ENCODE measurements around the gene P2RY12.

P2RY12 gene

DNA sequence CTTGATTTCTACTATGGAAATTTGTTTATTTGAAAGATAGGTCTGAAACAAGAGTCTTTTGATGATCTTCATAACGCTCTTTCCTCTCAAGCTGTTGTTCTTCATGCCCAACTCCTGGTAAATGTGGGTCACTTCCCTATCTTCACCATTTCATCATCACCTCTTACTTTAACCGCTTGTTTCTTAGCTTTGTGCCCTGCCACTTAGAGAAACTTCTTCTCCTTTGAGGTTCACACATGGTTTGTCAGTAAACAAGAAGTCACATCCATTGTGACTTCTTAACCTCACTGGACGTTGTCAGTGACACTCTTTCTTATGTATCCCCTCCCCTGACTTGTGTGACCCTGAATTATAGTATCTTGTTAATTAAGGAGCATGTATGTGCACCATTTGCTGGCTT lies 38.3 kb downstream of the P2RY12 start:
- no peak for DNase-seq (ENCODE audit: low spot score)

DNA sequence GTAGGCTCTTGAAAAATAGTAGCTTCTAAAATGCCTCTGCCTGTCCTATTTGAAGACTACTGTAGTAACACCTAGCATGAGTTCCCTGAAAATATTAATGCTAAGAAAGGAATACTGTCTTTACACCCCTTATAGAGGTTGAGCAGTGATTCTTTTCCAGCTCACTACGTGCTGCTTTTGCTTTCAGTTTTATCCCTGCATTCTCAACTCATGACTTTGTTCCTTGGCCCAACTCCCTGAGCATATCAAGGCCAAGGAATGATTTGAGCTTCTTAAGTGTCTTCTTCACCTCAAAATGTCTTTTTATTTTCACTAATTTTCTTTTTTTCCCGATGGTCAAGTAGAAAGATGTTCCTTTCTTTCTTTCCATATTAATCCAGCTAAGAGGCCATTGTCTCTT lies 38.7 kb downstream of the P2RY12 start:
- no peak for DNase-seq (ENCODE audit: low spot score)

DNA sequence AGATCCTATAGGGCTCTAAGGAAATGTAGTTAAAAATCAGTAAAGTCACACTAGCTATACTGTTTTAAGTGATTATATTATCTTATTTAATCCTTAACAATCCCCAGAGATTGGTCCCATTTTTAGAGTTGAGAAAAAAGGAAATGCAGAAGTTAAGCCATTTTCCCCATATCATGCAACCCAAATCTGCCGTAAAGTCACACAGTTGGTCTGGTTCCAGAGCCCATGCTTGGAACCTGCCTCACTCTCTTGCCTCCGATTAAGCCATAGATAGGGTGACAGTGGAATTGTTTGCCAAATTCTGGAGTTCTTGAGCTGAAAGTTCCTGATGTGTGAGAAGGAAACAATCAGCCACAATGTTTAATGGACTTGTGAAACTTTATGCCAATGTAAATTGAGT lies 52.9 kb downstream of the P2RY12 start:
- DNase-seq (ENCODE audit: low spot score), result no peak

DNA sequence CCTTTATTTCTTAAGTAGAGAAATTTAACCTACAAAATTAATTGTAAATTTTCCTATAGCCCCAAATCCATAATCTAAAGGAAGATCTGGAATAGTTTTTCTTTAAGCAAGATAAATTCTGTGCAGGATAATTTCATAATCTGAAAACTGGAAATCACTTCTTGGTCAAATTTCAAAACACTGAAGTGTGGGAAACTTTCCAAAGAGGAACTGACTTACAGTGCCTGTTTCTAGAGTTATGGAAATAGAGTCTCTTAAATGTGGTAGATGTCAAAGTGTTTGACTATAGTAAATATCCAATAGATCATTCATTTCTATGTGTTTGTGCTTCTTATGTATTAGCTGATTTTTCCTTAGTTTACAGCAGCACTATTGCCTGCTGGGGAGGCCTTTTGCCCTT lies 53.7 kb downstream of the P2RY12 start:
- no peak for DNase-seq (ENCODE audit: low spot score)

DNA sequence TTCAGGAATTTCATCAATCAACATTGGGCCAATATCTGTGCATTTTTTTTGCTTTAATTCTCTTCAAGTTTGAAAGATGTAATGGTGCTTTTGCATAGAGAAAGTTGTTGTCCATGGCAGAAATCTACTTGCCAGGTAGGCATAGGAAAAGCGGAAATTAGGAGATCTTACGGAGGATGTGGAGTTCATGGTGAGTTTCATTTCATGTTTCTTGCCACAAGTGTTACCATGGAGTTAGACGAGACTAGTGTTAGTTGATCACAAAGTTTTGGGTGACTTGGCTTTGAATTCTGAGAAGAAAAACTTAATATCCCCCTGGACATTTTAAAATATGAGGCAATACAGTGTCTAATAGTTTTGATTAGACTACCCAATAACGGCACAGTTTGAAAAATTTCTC lies 54.2 kb downstream of the P2RY12 start:
- no peak for DNase-seq (ENCODE audit: low spot score)

DNA sequence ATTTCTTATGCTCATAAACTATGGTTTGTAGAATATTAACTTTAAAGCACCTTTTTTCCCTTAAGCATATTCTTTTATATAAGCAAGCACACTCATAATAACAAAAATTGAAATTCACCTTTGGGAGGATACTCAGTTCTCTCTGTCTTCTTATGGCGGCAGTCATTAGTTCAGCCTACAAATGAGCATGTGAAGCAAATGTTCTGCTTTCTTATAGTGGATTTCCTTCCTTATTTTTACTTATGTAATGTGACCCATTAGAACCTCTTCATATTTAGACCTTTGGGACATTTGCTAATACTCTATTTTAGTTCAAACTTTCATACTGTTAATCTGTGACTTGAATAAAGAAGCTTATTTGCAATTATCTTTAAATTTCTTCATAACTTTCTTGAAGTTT lies 55.2 kb downstream of the P2RY12 start, which contains the start of gene P2RY13:
P2RY13 (minus strand) TSS at position 187 of the 400 bp plus-strand sequence; CDS start at position 166, 21 bp downstream.
- DNase-seq (ENCODE audit: low spot score), result no peak

DNA sequence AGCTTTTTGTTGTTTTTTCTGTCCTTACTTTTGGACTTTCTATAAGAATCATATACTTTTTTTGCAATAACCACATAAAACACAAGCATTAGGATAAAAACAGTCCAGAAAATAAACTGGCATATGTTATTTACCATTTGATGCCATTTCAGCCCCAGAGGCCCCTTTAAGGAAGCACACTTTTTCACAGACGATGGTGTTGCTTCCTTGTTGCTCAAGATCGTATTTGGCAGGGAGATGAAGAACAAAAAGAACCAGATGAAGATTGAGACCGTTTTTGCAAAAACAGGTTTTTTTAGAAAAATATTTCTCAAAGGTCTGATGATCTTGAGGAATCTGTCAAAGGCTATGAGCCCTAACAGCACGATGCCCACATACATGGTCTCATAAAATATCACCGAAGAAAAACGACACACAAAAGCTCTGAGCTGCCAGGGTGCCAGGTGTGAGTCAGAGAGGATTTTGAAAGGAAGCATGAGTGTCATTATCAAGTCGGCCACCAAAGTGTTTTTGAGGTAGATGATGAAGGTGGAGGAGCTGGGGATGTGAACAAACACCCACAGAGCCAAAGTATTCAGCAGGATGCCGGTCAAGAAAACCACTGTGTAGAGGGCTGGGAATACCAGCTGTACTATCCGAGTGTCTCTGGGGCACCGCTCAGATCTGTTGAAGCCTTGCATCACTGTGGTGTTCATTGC lies 56.1 kb downstream of the P2RY12 start:
- no peak for DNase-seq (ENCODE audit: low spot score)

DNA sequence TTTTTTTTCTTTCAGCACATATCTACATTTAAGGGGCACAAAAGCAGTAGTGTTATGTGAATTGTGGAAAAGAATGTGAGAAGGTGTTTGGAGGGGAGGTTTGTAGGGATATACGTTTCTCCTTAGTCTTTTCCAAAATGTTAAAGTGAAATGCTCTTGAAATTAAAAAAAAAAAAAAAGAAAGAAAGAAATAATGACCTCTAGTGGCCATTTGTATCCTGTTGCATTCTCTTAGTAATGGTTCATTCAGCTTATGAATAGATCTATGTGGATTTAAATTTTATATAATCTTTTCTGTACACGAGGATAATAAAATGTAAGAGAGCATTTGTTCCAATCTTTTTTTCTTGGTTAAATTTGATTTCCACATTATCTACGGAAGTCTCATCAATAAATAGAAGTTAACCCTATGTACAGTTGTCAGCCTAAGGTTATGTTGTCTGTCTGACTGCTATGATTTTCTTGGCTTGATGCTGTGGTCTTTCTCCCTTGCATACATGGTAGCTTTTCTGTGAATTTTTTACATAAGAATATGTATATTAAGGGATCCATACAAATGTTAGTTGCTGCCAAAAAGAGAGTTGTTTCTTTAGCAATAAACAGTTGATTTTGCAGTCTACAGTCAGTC lies 56.9 kb downstream of the P2RY12 start:
- DNase-seq (ENCODE audit: low spot score), result no peak

DNA sequence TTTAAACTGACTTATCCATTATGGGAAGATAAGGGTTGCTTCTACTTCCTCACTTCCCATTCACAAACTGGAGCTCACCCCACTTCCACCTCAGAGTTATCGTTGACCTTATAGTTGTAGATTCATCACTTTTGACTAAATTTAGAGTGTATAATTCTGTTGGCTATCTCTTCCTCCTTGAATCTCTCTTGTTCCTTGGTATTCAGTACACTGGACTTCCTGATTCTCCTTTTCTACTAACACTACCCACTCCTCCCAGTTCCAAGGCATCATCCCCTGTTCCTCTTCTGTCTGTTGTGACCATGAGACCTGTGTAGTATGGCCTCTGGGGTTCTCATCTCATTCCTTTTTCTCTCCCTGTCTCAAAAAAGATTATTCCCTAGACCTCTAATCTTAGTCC lies 62.0 kb downstream of the P2RY12 start:
- DNase-seq (ENCODE audit: low spot score), result no peak

DNA sequence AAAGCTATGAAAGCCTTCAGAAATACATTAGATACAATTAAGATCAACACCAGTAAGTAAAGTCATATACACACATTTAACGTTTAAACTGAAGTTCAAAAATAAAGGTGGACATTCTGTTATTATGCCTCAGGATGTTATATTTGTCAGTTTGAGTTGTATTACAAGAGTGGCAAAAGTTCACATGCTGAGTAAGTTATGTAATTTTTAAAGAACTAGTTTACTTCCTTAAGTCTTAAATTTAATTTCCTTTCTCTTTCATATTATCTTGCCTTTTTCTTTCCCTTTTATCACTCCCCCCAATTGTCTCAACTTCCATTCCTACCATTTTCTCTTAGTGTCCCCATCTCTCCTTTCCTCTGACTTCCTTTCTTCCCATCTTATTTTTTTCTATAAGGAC lies 63.0 kb downstream of the P2RY12 start:
- DNase-seq (ENCODE audit: low spot score), result no peak

DNA sequence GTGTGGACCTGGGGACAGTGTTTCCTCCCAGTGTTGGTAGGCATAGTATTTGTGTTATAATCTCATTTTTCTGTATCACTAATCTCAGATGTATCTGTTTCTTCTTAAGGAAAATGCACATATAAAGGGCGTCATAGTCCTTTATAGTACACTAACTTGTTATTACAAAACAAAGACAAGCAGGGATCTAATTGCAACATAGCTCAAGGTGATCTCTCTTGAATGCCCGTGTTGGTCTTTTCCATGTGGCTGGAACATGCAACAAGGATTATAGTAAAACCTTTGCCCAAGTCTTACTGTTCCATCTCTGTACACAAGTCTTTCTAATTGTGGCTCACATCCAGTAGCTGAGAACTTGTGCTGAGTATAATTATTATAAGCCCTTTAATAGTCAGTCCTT lies 64.4 kb downstream of the P2RY12 start:
- DNase-seq (ENCODE audit: low spot score), result no peak

DNA sequence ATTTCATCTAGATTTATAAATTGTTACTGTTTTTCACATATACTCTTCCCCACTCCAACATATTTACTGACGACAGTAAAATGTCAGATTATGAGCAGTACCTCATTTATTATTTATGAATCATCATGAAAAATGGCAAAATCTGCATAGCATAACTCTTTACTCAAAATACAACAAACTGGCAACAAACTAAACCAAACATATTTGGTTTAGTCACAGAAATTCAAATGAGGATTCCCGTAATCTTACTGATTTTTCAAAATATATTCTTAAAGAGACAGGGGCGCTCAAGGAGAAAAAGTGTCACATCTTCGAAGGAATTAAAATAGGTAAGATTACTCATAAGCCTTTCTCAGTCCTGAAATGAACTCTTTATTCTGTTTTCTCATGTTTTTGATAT lies 64.9 kb downstream of the P2RY12 start:
- DNase-seq (ENCODE audit: low spot score), result no peak

DNA sequence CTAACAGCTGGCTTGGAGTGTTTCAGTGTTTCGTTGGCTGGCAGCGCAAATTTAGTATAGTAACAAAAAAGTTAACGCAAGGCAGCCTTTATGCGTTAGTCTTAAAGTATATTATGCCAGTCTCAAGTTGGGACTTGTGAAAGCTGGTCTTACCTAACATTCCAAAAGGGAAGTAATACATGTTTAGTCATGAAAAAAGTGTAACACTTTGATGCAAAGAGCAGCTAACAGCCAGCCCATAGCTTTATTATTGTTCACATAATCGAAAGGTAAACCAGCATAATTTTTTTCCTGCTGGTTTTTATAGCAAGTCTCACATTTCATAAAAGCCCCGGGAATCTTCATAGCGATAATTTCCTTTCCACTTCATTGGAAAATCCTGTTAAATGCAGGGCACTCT lies 65.6 kb downstream of the P2RY12 start:
- no peak for DNase-seq (ENCODE audit: low spot score)

DNA sequence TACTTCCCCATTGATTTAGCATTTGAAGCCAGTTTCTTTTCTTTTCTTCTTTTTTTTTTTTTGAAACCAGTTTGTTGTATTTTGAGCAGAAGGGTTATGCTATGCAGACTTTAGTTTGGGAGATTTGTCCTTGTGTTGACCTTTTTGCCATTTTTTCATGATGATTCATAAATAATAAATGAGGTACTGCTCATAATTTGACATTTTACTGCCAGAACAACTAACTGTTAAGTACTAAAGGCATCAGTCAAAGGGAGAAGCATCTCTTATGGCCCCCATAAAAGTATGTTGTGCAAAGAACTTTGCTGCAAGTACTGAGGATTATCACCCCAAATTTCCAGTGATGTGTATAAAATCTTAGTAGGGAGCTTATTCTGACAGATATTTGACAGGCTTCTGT lies 66.2 kb downstream of the P2RY12 start:
- DNase-seq (ENCODE audit: low spot score), result no peak

DNA sequence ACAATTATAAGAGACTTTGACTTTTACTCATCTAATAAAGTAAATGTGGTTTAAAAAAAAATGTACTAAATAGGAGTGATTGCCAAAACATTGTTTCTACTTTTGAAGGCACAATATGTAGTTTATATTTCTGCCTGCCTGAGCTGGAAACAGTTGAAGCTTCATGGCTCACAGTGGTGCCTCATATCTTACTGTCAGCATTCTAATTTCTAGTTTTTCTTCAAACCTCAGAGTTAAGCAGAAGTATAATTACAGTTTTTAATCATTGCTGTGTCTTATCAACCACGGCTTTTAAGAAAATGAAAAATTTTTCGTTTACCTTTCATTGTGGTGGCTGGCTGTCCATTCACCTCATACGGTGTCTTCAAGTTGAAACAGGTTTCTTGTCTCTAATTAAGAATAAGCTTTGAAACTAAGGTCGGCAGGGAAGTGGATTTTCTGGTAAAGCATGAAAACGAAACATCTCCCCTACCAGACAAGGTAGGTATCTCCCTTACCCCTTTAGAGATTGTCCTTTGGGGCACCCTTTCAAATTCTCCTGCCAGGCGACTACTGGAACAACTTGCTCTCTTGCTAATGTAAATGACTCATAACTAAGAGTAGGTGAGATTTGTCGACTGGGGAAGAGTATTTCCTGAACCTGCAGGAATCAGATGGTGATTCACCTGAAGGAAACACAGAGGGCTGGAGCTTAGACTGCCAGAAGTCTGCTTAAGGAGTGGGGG lies 68.1 kb downstream of the P2RY12 start, which contains the start of gene GPR87:
GPR87 (minus strand) TSS at position 554 of the 725 bp plus-strand sequence. CDS start 16,720 bp downstream, outside the sequence.
- DNase-seq (ENCODE audit: low spot score), result no peak

DNA sequence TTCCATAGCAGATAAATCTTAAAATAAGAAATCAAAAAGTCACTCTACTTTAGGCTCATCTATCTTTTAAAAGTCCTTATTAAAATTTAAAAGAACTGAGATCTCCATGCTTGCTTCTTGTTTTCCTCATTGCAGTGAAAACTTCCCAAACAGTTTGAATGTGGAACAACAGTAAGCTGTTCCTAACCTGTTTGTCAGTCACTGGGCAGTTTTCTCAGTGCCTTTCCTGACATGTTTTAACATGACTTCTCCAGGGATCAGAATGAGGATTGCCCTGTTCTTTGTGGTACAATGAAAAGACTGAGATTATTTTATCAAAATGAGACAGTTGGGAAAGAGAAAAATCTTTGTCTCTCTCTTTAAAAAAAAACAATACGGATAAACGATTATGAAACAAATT lies 68.7 kb downstream of the P2RY12 start:
- DNase-seq (ENCODE audit: low spot score), result no peak

DNA sequence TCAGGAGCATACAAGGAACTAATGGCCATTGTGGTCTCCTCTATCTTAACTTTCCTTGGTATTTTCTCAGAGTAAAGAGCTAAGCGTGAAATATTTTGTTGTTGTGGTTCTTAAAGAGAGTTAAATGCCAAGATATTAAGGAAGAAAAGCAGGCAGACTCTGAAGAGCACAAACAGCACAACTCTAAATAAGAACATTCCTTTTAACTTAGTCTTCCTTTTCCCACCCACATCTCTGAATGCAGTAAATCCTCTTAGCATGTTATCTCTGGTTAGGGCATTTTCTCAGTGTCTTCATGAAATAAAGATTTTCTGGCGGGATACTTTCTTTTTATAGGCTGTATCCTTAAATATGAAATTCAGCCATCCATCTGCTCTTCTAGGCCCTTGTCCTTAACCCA lies 69.4 kb downstream of the P2RY12 start:
- no peak for DNase-seq (ENCODE audit: low spot score)

DNA sequence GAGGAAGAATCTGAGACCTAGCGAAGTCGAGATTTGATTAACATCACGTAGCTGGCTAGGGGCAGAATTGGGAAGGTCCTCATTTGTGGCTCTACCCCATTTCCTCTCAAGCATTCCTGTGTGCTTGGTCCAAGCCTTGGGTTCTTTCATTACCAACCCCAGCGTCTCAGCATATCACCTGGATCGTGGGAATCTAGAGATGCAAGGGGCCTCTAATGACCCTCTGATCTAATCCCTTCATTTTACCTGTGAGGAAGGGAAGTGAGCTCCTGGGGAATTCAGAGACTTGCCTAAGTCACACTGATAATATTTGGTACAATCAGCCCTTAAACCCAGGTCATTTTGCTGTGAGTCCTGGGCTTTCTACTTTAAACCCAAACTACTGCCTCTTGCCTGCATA lies 70.0 kb downstream of the P2RY12 start:
- no peak for DNase-seq (ENCODE audit: low spot score)

DNA sequence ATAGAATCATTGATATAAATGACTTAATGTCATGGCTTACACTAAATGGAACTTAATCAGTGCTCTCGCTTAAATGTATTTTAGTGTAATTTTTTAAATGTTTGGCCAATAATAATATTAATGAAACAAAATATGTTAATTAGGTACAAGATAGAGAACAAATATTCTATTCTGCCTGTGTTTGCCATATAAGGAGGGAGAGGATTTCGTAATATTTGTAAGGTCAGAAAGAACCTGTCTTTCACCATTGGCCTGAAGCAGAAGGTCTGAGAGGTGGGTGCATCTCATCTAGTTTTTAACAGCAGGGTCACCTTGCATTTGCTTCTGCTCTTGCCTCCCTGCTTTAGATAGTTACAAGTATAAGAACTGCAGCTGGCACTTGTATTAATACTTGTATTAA lies 70.4 kb downstream of the P2RY12 start:
- DNase-seq (ENCODE audit: low spot score), result no peak

DNA sequence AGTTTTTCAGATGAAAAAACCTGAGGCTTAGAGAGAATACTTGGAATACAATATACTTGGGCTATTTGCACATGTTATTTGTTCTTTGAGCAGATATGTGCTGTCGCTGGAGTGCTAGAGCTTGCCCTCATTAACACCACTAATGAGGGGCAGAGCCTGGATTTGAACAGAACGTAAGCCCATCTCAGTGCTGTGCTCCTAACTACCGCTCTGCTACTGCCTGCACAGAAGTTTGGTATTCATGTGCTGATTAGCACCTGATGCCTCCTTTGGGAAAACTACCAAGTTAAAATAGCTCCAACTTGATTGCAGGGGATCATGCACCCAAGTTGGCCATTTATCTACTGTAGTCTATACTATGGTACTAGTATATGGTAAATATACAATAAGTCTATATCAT lies 71.6 kb downstream of the P2RY12 start:
- no peak for DNase-seq (ENCODE audit: low spot score)

DNA sequence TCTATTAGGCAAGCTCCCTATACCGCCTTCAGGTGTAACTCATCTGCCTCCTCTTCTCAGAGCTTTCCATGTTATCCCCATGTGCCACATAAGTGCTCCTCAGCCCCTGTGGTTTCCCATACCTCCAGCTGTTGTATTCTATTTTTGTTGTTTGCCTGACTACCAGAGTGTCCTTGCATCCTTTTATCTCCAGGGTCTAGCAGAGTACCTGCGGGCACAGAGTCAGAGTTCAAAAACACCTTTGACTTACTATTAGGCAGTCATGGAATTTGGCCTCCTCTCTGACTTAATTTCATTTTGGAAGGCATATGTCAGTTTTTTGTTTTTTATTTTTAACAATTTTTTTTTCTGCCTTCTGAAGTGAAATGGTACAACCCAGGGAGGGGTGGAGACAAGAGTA lies 75.0 kb downstream of the P2RY12 start:
- DNase-seq (ENCODE audit: low spot score), result no peak

DNA sequence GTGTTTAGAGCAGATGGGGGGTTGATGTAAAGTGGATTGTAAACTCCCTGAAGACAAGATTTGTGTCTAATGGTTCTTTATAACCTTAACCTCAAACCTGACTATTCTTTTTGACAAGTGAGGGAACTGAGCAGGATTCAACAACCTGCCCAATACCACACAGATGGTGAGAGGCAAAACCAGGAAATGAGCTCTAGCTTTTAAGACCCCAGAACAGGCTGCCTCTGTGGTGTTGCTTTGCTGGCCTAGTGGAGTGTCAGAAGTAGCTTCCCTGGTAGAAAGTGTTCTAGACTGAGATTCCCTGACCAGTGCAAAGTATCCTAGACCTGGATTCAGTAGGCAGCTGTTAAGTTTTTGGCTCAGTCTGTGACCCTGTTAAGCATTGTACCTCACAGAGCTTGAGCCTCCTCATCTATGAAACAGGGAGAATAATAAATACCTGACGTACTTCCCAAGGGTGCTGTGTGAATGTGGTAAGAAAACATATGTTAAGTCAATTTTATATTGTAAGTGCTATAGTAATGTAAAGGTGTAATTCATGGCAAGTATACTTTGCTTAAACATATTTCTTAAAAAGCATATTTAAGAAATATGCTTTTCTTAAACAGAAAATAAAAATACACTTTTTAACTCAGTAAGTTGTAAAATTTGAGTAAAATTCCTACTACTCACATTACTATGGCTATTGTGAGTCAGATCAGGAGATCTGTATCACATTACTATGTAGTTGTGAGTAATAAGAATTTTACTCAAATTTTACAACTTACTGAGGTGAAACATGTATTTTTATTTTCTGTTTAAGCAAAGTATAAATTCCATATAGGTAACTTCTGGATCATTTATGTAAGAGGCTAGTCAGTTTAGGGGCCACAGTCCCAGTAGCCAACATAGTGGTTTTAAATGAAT lies 76.7 kb downstream of the P2RY12 start:
- DNase-seq (ENCODE audit: low spot score), result no peak
